HepG2 (cell line): ENCODE data around the gene PRKAR1B.

Experiments
- CHD2 ChIP-seq: IDR thresholded peaks from 2 replicates; pipeline ENCODE4 v1.6.1; 2011; ENCODE audit warnings: low read depth, low read length, improper control_type of control experiment
- JUN ChIP-seq: sonication (generic); formaldehyde crosslinking; IDR thresholded peaks from 2 replicates; pipeline ENCODE4 v1.4.0; 2020; ENCODE audit warnings: mild to moderate bottlenecking, missing genetic modification reagents
- MAFG ChIP-seq: sonication (generic); formaldehyde crosslinking; IDR thresholded peaks from 2 replicates; pipeline ENCODE4 v1.5.1; 2020; ENCODE audit warnings: mild to moderate bottlenecking, missing genetic modification reagents
- MXI1 ChIP-seq: IDR thresholded peaks from 3 replicates; pipeline ENCODE4 v1.6.1; 2012; ENCODE audit warnings: low read depth, low read length, inconsistent platforms, borderline replicate concordance
- POLR2A ChIP-seq, 2 experiments: IDR thresholded peaks; 2 replicates each; pipeline ENCODE4 v1.6.1; 2011; ENCODE audit warnings: low read depth in 2 of 2, low read length in 2 of 2, mild to moderate bottlenecking in 1 of 2, moderate library complexity in 1 of 2; ENCODE audit not compliant: insufficient read depth in 1 of 2
- TCF12 ChIP-seq, 2 experiments: fragments of 450-650 bp in 1 of 2; sonication (generic) in 1 of 2; formaldehyde crosslinking in 1 of 2; IDR thresholded peaks; 2 replicates each; pipeline versions ENCODE4 v1.6.1 to v1.8.0; 2017 to 2022; ENCODE audit warnings: antibody characterized with exemption in 1 of 2, mild to moderate bottlenecking in 1 of 2, missing genetic modification reagents in 1 of 2, moderate library complexity in 1 of 2
- ZNF501 ChIP-seq: sonication (generic); formaldehyde crosslinking; IDR thresholded peaks from 2 replicates; pipeline ENCODE4 v1.5.1; 2020; ENCODE audit warnings: mild to moderate bottlenecking, moderate library complexity, missing genetic modification reagents
- ZNF672 ChIP-seq: sonication (generic); formaldehyde crosslinking; IDR thresholded peaks from 2 replicates; pipeline ENCODE4 v1.8.1; 2022; ENCODE audit warnings: missing genetic modification reagents
- ZNF724P ChIP-seq: sonication (generic); formaldehyde crosslinking; IDR thresholded peaks from 2 replicates; pipeline ENCODE4 v1.8.0; 2022; ENCODE audit warnings: missing genetic modification reagents, borderline replicate concordance
- TF ChIP-seq, protein P1 (sequence below): sonication (generic); formaldehyde crosslinking; IDR thresholded peaks from 2 replicates; pipeline ENCODE4 v1.5.0; 2020; ENCODE audit warnings: mild to moderate bottlenecking, missing genetic modification reagents, moderate library complexity

DNA sequence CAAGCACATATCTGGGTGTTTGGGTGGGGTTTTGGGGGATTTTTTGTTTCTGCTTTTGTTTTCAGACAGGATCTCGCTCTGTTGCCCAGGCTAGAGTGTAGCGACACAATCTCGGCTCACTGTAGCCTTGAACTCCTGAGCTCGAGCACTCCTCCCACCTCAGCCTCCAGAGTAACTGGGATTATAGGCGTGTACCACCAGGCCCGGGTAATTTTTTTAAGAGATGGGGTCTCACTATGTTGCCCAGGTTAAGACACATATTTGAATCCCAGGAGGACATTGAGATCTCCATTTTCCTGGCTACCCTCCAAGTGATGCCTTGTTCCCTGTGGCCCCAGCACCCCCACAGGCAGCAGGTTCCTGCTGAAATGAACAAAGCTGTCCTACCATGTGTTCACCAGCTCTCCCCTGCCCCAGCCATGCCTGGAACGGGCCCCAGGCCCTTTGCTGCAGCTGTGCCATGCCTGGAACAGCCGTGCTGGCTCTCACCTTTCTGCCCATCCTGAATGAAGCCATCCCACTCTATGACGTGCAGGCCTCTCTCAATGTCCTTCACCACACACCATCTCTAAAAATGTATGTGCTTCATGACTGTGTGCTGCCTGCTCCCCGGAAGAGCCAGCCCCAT lies 55.6 kb downstream of the PRKAR1B start:
- TF ChIP-seq ZNF501 (CRISPR knock-in tag): no peak
- TF ChIP-seq ZNF672 (CRISPR knock-in tag): no peak
- TF ChIP-seq, protein P1, sequence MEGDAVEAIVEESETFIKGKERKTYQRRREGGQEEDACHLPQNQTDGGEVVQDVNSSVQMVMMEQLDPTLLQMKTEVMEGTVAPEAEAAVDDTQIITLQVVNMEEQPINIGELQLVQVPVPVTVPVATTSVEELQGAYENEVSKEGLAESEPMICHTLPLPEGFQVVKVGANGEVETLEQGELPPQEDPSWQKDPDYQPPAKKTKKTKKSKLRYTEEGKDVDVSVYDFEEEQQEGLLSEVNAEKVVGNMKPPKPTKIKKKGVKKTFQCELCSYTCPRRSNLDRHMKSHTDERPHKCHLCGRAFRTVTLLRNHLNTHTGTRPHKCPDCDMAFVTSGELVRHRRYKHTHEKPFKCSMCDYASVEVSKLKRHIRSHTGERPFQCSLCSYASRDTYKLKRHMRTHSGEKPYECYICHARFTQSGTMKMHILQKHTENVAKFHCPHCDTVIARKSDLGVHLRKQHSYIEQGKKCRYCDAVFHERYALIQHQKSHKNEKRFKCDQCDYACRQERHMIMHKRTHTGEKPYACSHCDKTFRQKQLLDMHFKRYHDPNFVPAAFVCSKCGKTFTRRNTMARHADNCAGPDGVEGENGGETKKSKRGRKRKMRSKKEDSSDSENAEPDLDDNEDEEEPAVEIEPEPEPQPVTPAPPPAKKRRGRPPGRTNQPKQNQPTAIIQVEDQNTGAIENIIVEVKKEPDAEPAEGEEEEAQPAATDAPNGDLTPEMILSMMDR (CRISPR knock-in tag): no peak
- TF ChIP-seq POLR2A (IDR thresholded peaks at IDR 0.05; ENCODE audit: insufficient read depth in 1 of 2, low read depth in 2 of 2, low read length in 2 of 2): no peak
- TF ChIP-seq CHD2: no peak
- no peak for TF ChIP-seq MXI1
- no peak for TF ChIP-seq ZNF724P (CRISPR knock-in tag)
- TF ChIP-seq JUN (CRISPR knock-in tag): no peak
- TF ChIP-seq MAFG (CRISPR knock-in tag): no peak
- no peak for TF ChIP-seq TCF12 (IDR thresholded peaks at IDR 0.05)
- TF ChIP-seq TCF12 (CRISPR knock-in tag; IDR thresholded peaks at IDR 0.05): no peak
